GM12878 (cell line): ENCODE data around the gene HSD17B14.

ENCODE experiments used
- ATF2 ChIP-seq: IDR thresholded peaks from 2 replicates; pipeline ENCODE4 v1.6.1; 2012; ENCODE audit warnings: low read length, inconsistent platforms
- CBX5 ChIP-seq: sonication (generic); IDR thresholded peaks from 2 replicates; pipeline ENCODE4 v1.6.1; 2016; ENCODE audit warnings: low read depth, moderate library complexity, mild to moderate bottlenecking, inconsistent platforms
- CHD2 ChIP-seq: IDR thresholded peaks from 2 replicates; pipeline ENCODE4 v1.6.1; 2011; ENCODE audit warnings: low read depth, low read length, improper control_type of control experiment, borderline replicate concordance
- CTCF ChIP-seq, 3 experiments: IDR thresholded peaks in 2 of 3; conservative IDR thresholded peaks in 1 of 3; 2 replicates each; pipeline ENCODE4 v1.5.1; 2011; ENCODE audit warnings: low read depth in 3 of 3, low read length in 3 of 3, mild to moderate bottlenecking in 3 of 3, control low read depth in 2 of 3, moderate library complexity in 2 of 3, inconsistent platforms in 1 of 3, mixed read lengths in 1 of 3; ENCODE audit not compliant: control insufficient read depth in 2 of 3, insufficient read depth in 1 of 3; ENCODE audit errors: extremely low read depth in 1 of 3
- EGR1 ChIP-seq, 2 experiments: IDR thresholded peaks; 1 replicate in 1 of 2; 2 replicates in 1 of 2; pipeline ENCODE4 v1.6.1; 2011 to 2012; ENCODE audit warnings: low read depth in 2 of 2, low read length in 2 of 2, borderline replicate concordance in 1 of 2, mild to moderate bottlenecking in 1 of 2, moderate library complexity in 1 of 2
- EZH2 ChIP-seq: IDR thresholded peaks from 2 replicates; pipeline ENCODE4 v1.6.1; 2012; ENCODE audit warnings: low read depth, mild to moderate bottlenecking, control low read depth, inconsistent platforms, low read length, borderline replicate concordance; ENCODE audit not compliant: control insufficient read depth
- GABPA ChIP-seq: IDR thresholded peaks from 2 replicates; pipeline ENCODE4 v1.6.1; 2014; ENCODE audit warnings: antibody characterized with exemption, low read depth, mild to moderate bottlenecking, inconsistent platforms
- HDGF ChIP-seq: fragments of 450-650 bp; IDR thresholded peaks from 2 replicates; pipeline ENCODE4 v1.6.1; 2016; ENCODE audit warnings: antibody characterized with exemption
- MTA3 ChIP-seq: IDR thresholded peaks from 2 replicates; pipeline ENCODE4 v1.6.1; 2012; ENCODE audit warnings: low read length, inconsistent platforms, borderline replicate concordance
- NBN ChIP-seq: fragments of 450-650 bp; IDR thresholded peaks from 2 replicates; pipeline ENCODE4 v1.6.1; 2016
- NFIC ChIP-seq: IDR thresholded peaks from 2 replicates; pipeline ENCODE4 v1.6.1; 2012; ENCODE audit warnings: low read depth, mild to moderate bottlenecking, inconsistent platforms, low read length, moderate library complexity
- NR2C2 ChIP-seq: IDR thresholded peaks from 2 replicates; pipeline ENCODE4 v1.6.1; 2011; ENCODE audit warnings: borderline replicate concordance, low read depth; ENCODE audit not compliant: control insufficient read depth, insufficient read length
- POLR2A ChIP-seq: IDR thresholded peaks from 2 replicates; pipeline ENCODE4 v1.6.1; 2011; ENCODE audit warnings: low read depth, mild to moderate bottlenecking, low read length
- REST ChIP-seq: IDR thresholded peaks from 2 replicates; pipeline ENCODE4 v1.6.1; 2012; ENCODE audit warnings: mild to moderate bottlenecking, low read depth, low read length

- no peak for TF ChIP-seq HDGF
- no peak for TF ChIP-seq POLR2A
- no peak for TF ChIP-seq EZH2
- no peak for TF ChIP-seq CHD2
- TF ChIP-seq EGR1 (IDR thresholded peaks at IDR 0.05; ENCODE audit: borderline replicate concordance in 1 of 2, low read depth in 2 of 2, low read length in 2 of 2), result no peak
- TF ChIP-seq NFIC, result no peak
- no peak for TF ChIP-seq NR2C2
- TF ChIP-seq REST, result no peak
- no peak for TF ChIP-seq ATF2
- no peak for TF ChIP-seq MTA3
- no peak for TF ChIP-seq GABPA
- TF ChIP-seq CTCF (IDR thresholded peaks at IDR 0.05 in 2 of 3, conservative IDR thresholded peaks at IDR 0.05 in 1 of 3; ENCODE audit: control insufficient read depth in 2 of 3, extremely low read depth in 1 of 3, insufficient read depth in 1 of 3, low read depth in 3 of 3, low read length in 3 of 3), result no peak
- TF ChIP-seq CBX5, result no peak
- no peak for TF ChIP-seq NBN
These were observed 31.8 kb downstream of the HSD17B14 start for GRCh38 chr19:48804496-48804895.
